Lower lobe of right lung (tissue), 2 donors: Measurements from ENCODE around the gene ADGRA1. TPM values are rescaled to one million over a fixed set of nuclear protein-coding genes. Genes with fewer than 3 reads are reported as not detected.
A peak's percentile ranks its signal among the peaks of the same experiment; 100 is the strongest.

ENCODE experiments used
- ATAC-seq, 2 donors: fragments of 200-7000 bp; cut with Tn5 transposase; one replicate each; pipeline ENCODE4 v1.9.1; 2020 to 2022; ENCODE audit warnings: mild to moderate bottlenecking in 2 of 2, moderate library complexity in 2 of 2
- DNase-seq: peaks from one replicate; pipeline ENCODE4 v3.0.0-alpha.2; 2020
- H3K27ac ChIP-seq: fragments of 200-600 bp; one replicate; pipeline ENCODE4 v1.8.0; 2022
- H3K27me3 ChIP-seq: fragments of 200-600 bp; one replicate; pipeline ENCODE4 v1.8.0; 2022; ENCODE audit warnings: low read depth
- H3K36me3 ChIP-seq: fragments of 200-600 bp; one replicate; pipeline ENCODE4 v1.8.0; 2022; ENCODE audit warnings: mild to moderate bottlenecking
- H3K4me1 ChIP-seq: fragments of 200-600 bp; one replicate; pipeline ENCODE4 v1.8.0; 2022
- H3K4me3 ChIP-seq: fragments of 200-600 bp; one replicate; pipeline ENCODE4 v1.8.0; 2022; ENCODE audit warnings: mild to moderate bottlenecking
- H3K9me3 ChIP-seq: fragments of 200-600 bp; one replicate; pipeline ENCODE4 v1.8.0; 2022
- intact Hi-C: fragments of 100-400 bp; cut with DNase I; formaldehyde crosslinking; loops from one replicate; pipeline ENCODE4 v1.11.0; 2022
- total RNA-seq: library from RNA; stranded (reverse); fragmentation: NEBNext Ultra II Directional; extraction: Animal tissue kit (Norgen Biotek cat#: 25700); gene quantifications from one replicate; pipeline ENCODE4 v1.2.1, GENCODE V29; 2021
- TF ChIP-seq, protein P1 (sequence below): fragments of 200-600 bp; IDR thresholded peaks from one replicate; pipeline ENCODE4 v1.8.0; 2022; ENCODE audit warnings: antibody characterized with exemption, mild to moderate bottlenecking
- donor health status: DM: no; HTN: yes; CAD: no; lungs with severe emphysema.

ADGRA1 gene
- total RNA-seq, 1 donor from 2014 or later = 0.38 TPM

DNA sequence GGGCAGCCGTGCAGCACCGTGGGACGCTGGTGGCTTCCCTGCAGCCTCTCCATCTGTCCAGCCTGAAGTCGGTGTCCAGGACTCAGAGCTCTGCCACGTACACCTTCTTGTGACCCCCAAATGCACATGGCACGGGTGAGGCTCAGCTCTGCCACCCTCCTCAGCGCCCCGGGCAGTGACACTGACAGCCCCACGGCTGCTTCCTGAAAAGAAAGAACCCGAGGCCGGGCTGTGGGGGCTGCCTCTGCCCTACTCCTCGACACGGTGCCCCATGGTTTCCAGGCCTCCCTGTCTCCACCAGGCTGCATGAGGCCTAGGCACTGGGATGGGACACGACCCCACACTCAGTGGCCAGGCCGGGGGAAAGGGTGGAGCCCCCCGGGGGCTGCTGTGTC, 13.7 kb downstream of the ADGRA1 start:
- intact Hi-C loops = no loop called here
- H3K4me3 ChIP-seq = no peak overlapping the region
- no peak overlapping the region for H3K27ac ChIP-seq
- H3K4me1 ChIP-seq = no peaks in the 10 kb centered on the region
- TF ChIP-seq, protein P1, sequence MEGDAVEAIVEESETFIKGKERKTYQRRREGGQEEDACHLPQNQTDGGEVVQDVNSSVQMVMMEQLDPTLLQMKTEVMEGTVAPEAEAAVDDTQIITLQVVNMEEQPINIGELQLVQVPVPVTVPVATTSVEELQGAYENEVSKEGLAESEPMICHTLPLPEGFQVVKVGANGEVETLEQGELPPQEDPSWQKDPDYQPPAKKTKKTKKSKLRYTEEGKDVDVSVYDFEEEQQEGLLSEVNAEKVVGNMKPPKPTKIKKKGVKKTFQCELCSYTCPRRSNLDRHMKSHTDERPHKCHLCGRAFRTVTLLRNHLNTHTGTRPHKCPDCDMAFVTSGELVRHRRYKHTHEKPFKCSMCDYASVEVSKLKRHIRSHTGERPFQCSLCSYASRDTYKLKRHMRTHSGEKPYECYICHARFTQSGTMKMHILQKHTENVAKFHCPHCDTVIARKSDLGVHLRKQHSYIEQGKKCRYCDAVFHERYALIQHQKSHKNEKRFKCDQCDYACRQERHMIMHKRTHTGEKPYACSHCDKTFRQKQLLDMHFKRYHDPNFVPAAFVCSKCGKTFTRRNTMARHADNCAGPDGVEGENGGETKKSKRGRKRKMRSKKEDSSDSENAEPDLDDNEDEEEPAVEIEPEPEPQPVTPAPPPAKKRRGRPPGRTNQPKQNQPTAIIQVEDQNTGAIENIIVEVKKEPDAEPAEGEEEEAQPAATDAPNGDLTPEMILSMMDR = no peak
- no peaks in the 10 kb centered on the region for H3K9me3 ChIP-seq
- DNase-seq (no peak), ATAC-seq (no peak)
- H3K27me3 ChIP-seq = peaks cover 85% of the 10 kb centered on the region
- no peaks in the 10 kb centered on the region for H3K36me3 ChIP-seq

- Histone ChIP-seq H3K27me3 (peaks cover 74% of the 10 kb centered on the region), H3K4me3 (no peak overlapping the region), H3K27ac (no peak overlapping the region), H3K36me3 (no peaks in the 10 kb centered on the region), H3K9me3 (peaks cover 10% of the 10 kb centered on the region), H3K4me1 (no peaks in the 10 kb centered on the region)
- TF ChIP-seq, protein P1 = no peak
- ATAC-seq (peak in 1 of 2 donors; percentile 5), DNase-seq (no peak)
- intact Hi-C loops = no loop called here
Measured at GRCh38 chr10:133102415-133103095, 14.8 kb downstream of the ADGRA1 start.

- Histone ChIP-seq H3K36me3 (no peaks in the 10 kb centered on the region), H3K27me3 (peaks cover 65% of the 10 kb centered on the region), H3K4me3 (no peak overlapping the region), H3K27ac (no peak overlapping the region), H3K4me1 (no peaks in the 10 kb centered on the region), H3K9me3 (peaks cover 19% of the 10 kb centered on the region)
- ATAC-seq (no peak), DNase-seq (no peak)
- intact Hi-C loops = no loop called here
- TF ChIP-seq, protein P1 = no peak
Measured at GRCh38 chr10:133103311-133103910, 15.7 kb downstream of the ADGRA1 start.

DNA sequence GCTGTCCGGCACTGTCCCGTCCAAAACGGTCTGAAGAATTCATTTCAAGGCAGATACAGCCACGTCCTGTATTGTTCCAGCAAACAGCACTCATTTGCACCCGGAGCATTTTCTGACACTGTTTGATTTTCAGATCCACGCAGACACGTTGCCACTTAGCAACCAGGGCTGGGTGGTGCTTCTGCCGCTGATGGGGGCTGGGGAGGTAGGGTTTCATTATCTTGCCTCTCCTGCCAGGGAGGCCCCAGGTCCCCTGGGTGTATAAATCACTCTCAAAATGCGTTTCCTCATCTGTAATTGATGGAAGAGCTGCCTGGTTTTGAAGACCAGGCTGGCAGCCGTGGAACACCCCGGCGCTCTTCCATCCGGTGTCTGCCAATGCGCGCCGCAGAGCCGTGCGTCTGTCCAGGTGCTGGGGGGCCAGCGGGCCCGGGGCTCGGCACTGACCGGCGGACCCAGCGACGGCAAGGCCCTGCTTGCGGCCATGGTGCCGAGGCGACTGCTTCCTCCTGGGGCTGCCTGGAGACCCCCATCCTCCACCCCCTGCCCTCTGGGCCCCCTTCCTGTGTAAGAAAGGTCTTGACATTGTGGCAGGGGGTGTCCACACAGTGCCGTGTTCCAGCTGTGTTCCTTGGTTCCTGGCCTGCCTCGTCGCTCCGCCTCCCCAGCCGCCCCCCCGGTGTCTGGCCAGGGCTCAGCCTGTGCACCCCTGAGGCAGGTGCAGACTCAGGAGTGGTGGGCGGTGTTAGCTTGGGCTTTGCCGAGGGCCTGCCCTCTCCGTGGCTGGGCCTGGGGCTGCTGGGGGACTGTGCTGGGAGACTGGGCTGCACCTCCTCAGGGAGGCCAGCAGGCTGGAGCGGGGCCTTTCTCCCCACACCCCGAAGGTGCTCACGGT, 16.6 kb downstream of the ADGRA1 start:
- ATAC-seq (no peak), DNase-seq (no peak)
- no peaks in the 10 kb centered on the region for H3K36me3 ChIP-seq
- H3K27me3 ChIP-seq = peaks cover 56% of the 10 kb centered on the region
- H3K9me3 ChIP-seq = peaks cover 20% of the 10 kb centered on the region
- intact Hi-C loops = no loop called here
- no peak overlapping the region for H3K4me3 ChIP-seq
- H3K4me1 ChIP-seq = no peaks in the 10 kb centered on the region
- H3K27ac ChIP-seq = no peak overlapping the region
- TF ChIP-seq, protein P1 = no peak

DNA sequence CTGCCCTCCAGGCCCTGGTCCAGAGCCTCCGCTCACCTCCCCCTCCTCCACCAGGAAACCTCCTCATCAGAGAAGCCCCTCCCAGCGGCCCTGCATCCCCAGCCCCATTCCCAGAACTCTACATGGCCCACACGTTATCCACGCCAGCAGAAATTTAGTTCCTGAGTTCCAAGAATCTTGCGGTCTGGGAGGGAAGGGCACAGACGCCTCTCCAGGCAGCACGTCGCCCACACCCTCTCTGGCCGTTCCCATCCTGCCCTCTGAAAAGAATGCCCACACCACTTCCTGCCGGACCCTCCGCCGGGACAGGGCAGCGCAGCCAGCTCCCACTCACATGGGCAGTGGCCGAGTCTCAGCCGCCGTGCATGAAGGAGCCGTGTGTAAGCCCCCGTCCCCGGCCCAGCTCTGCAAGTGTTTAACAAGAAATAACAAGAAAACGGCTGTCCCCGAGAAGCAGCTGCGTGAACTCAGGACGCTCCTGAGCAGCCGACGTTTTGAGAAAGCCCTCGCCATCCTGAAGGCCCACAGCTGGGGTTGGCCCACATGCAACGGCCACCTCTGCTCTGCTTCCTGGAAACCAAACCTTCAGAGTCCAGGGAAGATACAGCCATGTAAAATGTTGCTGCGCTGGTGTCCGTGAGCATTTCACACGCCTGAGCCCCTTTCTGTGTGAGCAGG, 17.4 kb downstream of the ADGRA1 start:
- intact Hi-C loops = no loop called here
- peaks cover 20% of the 10 kb centered on the region for H3K9me3 ChIP-seq
- H3K36me3 ChIP-seq = no peaks in the 10 kb centered on the region
- DNase-seq (no peak), ATAC-seq (no peak)
- H3K4me3 ChIP-seq = no peak overlapping the region
- H3K27ac ChIP-seq = no peak overlapping the region
- TF ChIP-seq, protein P1 = no peak
- peaks cover 48% of the 10 kb centered on the region for H3K27me3 ChIP-seq
- H3K4me1 ChIP-seq = no peaks in the 10 kb centered on the region
